ENCODE measurements around the gene GALNT18.

GALNT18 gene

DNA sequence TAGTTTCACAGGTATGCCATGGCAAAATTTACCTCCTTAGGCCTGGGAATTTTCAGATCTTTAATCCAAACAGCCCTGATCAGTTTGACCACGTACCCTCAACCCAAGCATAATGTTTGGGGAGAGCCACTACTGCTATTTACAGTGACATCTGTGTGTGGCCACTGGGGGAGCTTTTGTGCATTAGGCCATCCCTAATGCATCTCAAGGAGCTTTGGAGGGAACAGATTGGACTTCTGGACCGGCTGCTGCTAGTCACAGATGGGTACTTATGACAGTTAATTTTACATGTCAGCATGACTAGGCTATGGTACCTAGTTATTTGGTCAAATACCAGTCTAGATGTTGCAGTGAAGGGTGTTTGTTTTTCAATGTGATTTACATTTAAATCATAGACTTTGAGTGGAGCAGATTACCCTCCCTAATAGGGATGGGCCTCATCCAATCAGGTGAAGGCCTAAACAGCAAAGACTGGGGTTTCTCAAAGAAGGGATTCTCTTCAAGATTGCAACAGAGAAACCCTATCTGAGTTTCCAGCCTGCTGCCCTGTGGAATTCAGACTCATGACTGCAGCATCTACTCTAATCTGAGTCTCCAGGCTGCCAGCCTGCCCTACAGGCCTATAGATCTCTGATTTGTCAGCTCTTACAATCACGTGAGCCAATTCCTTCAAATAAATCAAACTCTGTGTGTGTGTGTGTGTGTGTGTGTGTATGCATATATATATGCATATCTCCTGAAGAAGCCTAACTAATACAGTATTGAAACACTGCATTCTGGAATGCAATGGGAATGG lies 38.0 kb upstream of the GALNT18 start:
- POLR2A ChIA-PET = no interaction called here

DNA sequence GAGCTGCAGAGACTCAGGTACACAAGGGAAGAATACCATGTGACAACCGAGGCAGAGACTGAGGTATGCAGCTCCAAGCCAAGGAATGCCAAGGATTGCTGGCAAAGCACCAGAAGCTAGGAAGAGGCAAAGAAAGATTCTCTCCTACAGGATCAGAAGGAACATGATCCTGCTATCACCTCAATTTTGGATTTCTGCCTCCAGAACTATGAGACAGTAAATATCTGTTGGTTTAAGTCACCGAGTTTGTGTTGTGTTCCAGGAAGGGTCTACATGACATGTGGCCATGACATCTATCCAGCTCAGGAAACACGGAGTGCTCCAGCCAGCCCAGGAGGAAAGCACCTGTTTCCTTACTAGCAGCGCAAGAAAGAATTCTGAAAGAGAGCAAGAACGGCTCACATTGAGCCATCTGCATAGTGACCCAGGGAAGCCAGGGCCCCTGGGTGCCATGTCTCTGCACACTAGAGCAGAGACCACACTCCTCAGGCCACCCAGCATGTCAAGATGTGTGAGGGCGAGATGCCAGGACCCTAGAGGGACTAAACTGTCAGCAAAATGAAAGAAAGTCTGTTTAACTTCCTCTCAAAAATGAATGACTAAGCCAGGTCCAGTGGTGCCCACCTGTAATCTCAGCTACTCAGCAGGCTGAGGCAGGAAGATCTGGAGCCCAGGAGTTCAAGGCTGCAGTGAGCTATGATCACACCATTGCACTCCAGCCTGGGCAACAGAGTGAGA lies 35.6 kb upstream of the GALNT18 start:
- Histone ChIP-seq H3K4me3 (ENCODE audit: low read depth, low read length) (no peak overlapping the region), H3K27ac (ENCODE audit: extremely low read depth, low read depth, low read length) (no peak overlapping the region), H3K9me3 (ENCODE audit: control insufficient read depth, insufficient read depth, low read depth, low read length) (no peaks in the 10 kb centered on the region), H3K36me3 (ENCODE audit: control insufficient read depth in 2 of 2, insufficient read depth in 1 of 2, low read length in 2 of 2) (no peaks in the 10 kb centered on the region), H3K4me1 (ENCODE audit: control insufficient read depth, insufficient read depth, low read length) (no peaks in the 10 kb centered on the region)
- TF ChIP-seq, protein P1, sequence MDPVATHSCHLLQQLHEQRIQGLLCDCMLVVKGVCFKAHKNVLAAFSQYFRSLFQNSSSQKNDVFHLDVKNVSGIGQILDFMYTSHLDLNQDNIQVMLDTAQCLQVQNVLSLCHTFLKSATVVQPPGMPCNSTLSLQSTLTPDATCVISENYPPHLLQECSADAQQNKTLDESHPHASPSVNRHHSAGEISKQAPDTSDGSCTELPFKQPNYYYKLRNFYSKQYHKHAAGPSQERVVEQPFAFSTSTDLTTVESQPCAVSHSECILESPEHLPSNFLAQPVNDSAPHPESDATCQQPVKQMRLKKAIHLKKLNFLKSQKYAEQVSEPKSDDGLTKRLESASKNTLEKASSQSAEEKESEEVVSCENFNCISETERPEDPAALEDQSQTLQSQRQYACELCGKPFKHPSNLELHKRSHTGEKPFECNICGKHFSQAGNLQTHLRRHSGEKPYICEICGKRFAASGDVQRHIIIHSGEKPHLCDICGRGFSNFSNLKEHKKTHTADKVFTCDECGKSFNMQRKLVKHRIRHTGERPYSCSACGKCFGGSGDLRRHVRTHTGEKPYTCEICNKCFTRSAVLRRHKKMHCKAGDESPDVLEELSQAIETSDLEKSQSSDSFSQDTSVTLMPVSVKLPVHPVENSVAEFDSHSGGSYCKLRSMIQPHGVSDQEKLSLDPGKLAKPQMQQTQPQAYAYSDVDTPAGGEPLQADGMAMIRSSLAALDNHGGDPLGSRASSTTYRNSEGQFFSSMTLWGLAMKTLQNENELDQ (tag by site-specific recombination; IDR thresholded peaks at IDR 0.05; ENCODE audit: low read depth) = no peak
- TF ChIP-seq, protein P2, sequence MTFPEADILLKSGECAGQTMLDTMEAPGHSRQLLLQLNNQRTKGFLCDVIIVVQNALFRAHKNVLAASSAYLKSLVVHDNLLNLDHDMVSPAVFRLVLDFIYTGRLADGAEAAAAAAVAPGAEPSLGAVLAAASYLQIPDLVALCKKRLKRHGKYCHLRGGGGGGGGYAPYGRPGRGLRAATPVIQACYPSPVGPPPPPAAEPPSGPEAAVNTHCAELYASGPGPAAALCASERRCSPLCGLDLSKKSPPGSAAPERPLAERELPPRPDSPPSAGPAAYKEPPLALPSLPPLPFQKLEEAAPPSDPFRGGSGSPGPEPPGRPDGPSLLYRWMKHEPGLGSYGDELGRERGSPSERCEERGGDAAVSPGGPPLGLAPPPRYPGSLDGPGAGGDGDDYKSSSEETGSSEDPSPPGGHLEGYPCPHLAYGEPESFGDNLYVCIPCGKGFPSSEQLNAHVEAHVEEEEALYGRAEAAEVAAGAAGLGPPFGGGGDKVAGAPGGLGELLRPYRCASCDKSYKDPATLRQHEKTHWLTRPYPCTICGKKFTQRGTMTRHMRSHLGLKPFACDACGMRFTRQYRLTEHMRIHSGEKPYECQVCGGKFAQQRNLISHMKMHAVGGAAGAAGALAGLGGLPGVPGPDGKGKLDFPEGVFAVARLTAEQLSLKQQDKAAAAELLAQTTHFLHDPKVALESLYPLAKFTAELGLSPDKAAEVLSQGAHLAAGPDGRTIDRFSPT (tag by site-specific recombination; IDR thresholded peaks at IDR 0.05) = no peak
- TF ChIP-seq ZNF239 (tag by site-specific recombination; IDR thresholded peaks at IDR 0.05) = no peak
- TF ChIP-seq ZBTB20 (tag by site-specific recombination; IDR thresholded peaks at IDR 0.05) = no peak
- TF ChIP-seq, protein P3, sequence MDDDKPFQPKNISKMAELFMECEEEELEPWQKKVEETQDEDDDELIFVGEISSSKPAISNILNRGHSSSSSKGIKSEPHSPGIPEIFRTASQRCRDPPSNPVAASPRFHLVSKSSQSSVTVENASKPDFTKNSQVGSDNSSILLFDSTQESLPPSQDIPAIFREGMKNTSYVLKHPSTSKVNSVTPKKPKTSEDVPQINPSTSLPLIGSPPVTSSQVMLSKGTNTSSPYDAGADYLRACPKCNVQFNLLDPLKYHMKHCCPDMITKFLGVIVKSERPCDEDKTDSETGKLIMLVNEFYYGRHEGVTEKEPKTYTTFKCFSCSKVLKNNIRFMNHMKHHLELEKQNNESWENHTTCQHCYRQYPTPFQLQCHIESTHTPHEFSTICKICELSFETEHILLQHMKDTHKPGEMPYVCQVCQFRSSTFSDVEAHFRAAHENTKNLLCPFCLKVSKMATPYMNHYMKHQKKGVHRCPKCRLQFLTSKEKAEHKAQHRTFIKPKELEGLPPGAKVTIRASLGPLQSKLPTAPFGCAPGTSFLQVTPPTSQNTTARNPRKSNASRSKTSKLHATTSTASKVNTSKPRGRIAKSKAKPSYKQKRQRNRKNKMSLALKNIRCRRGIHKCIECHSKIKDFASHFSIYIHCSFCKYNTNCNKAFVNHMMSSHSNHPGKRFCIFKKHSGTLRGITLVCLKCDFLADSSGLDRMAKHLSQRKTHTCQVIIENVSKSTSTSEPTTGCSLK (tag by site-specific recombination; IDR thresholded peaks at IDR 0.05) = no peak
- TF ChIP-seq FEZF1 (tag by site-specific recombination; IDR thresholded peaks at IDR 0.05) = no peak
- TF ChIP-seq, protein P4, sequence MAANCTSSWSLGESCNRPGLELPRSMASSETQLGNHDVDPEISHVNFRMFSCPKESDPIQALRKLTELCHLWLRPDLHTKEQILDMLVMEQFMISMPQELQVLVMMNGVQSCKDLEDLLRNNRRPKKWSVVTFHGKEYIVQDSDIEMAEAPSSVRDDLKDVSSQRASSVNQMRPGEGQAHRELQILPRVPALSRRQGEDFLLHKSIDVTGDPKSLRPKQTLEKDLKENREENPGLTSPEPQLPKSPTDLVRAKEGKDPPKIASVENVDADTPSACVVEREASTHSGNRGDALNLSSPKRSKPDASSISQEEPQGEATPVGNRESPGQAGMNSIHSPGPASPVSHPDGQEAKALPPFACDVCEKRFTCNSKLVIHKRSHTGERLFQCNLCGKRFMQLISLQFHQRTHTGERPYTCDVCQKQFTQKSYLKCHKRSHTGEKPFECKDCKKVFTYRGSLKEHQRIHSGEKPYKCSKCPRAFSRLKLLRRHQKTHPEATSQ (tag by site-specific recombination; IDR thresholded peaks at IDR 0.05) = no peak
- TF ChIP-seq, protein P5, sequence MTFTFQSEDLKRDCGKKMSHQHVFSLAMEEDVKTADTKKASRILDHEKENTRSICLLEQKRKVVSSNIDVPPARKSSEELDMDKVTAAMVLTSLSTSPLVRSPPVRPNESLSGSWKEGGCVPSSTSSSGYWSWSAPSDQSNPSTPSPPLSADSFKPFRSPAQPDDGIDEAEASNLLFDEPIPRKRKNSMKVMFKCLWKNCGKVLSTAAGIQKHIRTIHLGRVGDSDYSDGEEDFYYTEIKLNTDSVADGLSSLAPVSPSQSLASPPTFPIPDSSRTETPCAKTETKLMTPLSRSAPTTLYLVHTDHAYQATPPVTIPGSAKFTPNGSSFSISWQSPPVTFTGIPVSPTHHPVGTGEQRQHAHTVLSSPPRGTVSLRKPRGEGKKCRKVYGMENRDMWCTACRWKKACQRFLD (tag by site-specific recombination; IDR thresholded peaks at IDR 0.05) = no peak
- no peak for TF ChIP-seq ZFP37 (tag by site-specific recombination; IDR thresholded peaks at IDR 0.05)
- TF ChIP-seq SALL2 (tag by site-specific recombination; IDR thresholded peaks at IDR 0.05; ENCODE audit: borderline replicate concordance) = no peak
- no peak for TF ChIP-seq EGR2 (tag by site-specific recombination; IDR thresholded peaks at IDR 0.05; ENCODE audit: low read depth)
- TF ChIP-seq ZNF658 (tag by site-specific recombination; IDR thresholded peaks at IDR 0.05) = no peak
- ChIA-PET CTCF (interaction anchor here (0.7 kb wide), 1 partner anchor 181 kb away, joined by 3 read pairs; no protein-coding TSS in a partner anchor), POLR2A (no interaction called here)

More for the DNA sequence above, 38.0 kb upstream of the GALNT18 start:
- Histone ChIP-seq H3K36me3 (ENCODE audit: control insufficient read depth in 2 of 2, insufficient read depth in 1 of 2, low read length in 2 of 2) (no peaks in the 10 kb centered on the region), H3K4me3 (ENCODE audit: low read depth, low read length) (no peak overlapping the region), H3K27ac (ENCODE audit: extremely low read depth, low read depth, low read length) (no peak overlapping the region), H3K4me1 (ENCODE audit: control insufficient read depth, insufficient read depth, low read length) (no peaks in the 10 kb centered on the region), H3K9me3 (ENCODE audit: control insufficient read depth, insufficient read depth, low read depth, low read length) (no peaks in the 10 kb centered on the region)
- TF ChIP-seq, protein P6, sequence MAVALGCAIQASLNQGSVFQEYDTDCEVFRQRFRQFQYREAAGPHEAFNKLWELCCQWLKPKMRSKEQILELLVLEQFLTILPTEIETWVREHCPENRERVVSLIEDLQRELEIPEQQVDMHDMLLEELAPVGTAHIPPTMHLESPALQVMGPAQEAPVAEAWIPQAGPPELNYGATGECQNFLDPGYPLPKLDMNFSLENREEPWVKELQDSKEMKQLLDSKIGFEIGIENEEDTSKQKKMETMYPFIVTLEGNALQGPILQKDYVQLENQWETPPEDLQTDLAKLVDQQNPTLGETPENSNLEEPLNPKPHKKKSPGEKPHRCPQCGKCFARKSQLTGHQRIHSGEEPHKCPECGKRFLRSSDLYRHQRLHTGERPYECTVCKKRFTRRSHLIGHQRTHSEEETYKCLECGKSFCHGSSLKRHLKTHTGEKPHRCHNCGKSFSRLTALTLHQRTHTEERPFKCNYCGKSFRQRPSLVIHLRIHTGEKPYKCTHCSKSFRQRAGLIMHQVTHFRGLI (tag by site-specific recombination; IDR thresholded peaks at IDR 0.05) = no peak
- TF ChIP-seq ZNF10 (tag by site-specific recombination; IDR thresholded peaks at IDR 0.05) = peak; percentile 63
- CTCF ChIA-PET = interaction anchor here (0.7 to 1.5 kb wide), 3 partner anchors 12 to 195 kb away, joined by 3 to 6 read pairs (median 5); no protein-coding TSS in a partner anchor
